ENCODE results near the gene TMEM139.

- TF ChIP-seq SUZ12 (IDR thresholded peaks at IDR 0.05; ENCODE audit: extremely low read depth, insufficient read depth, insufficient read length) (no peak), YY1 (IDR thresholded peaks at IDR 0.05; ENCODE audit: insufficient read depth, insufficient read length) (no peak)
Measured at GRCh38 chr7:143272871-143273270, 11.9 kb upstream of the TMEM139 start.

Measured in NT2/D1 (cell line).